Upper lobe of left lung (tissue), 6 donors: ENCODE measurements around the gene WNK2. TPM values are rescaled to one million over a fixed set of nuclear protein-coding genes. Genes with fewer than 3 reads are reported as not detected.

Source experiments
- ATAC-seq, 2 donors: fragments of 200-7000 bp; cut with Tn5 transposase; one replicate each; pipeline ENCODE4 v1.9.1; 2022; ENCODE audit warnings: mild to moderate bottlenecking in 2 of 2, moderate library complexity in 2 of 2; ENCODE audit not compliant: low FRiP score in 2 of 2
- DNase-seq, 2 donors: peaks; one replicate each; pipeline ENCODE4 v3.0.0-alpha.2; 2019 to 2020
- H3K27ac ChIP-seq, 4 donors: fragments of 200-600 bp; sonication (generic); one replicate each; pipeline ENCODE4 v1.5.1; 2016 to 2019
- H3K27me3 ChIP-seq, 4 donors: fragments of 200-600 bp; sonication (generic); one replicate each; pipeline ENCODE4 v1.5.1; 2017 to 2019
- H3K36me3 ChIP-seq, 4 donors: fragments of 200-600 bp; sonication (generic); one replicate each; pipeline ENCODE4 v1.5.1; 2016 to 2019
- H3K4me1 ChIP-seq, 4 donors: fragments of 200-600 bp; sonication (generic); one replicate each; pipeline ENCODE4 v1.5.1; 2018 to 2019
- H3K4me3 ChIP-seq, 4 donors: fragments of 200-600 bp; sonication (generic); one replicate each; pipeline ENCODE4 v1.5.1; 2017 to 2019; ENCODE audit warnings: mild to moderate bottlenecking in 2 of 4, moderate library complexity in 1 of 4
- H3K9me3 ChIP-seq, 4 donors: fragments of 200-600 bp; sonication (generic); one replicate each; pipeline ENCODE4 v1.5.1; 2018 to 2019
- CTCF ChIP-seq, 6 experiments: fragments of 450-650 bp in 4 of 6; fragments of 200-600 bp in 2 of 6; sonication (generic) in 2 of 6; IDR thresholded peaks; one replicate each; pipeline ENCODE4 v1.5.1; 2016 to 2019; ENCODE audit warnings: antibody characterized with exemption in 6 of 6
- EP300 ChIP-seq, 4 donors: sonication (generic); formaldehyde crosslinking; IDR thresholded peaks; one replicate each; pipeline ENCODE4 v1.5.1; 2017; ENCODE audit warnings: antibody characterized with exemption in 4 of 4, control low read depth in 2 of 4
- POLR2A ChIP-seq, 4 donors: fragments of 450-650 bp; IDR thresholded peaks; one replicate each; pipeline ENCODE4 v1.5.1; 2016 to 2017; ENCODE audit warnings: antibody characterized with exemption in 4 of 4, mild to moderate bottlenecking in 2 of 4
- POLR2AphosphoS5 ChIP-seq, 2 donors: sonication (generic); formaldehyde crosslinking; IDR thresholded peaks; one replicate each; pipeline ENCODE4 v1.5.1; 2017; ENCODE audit warnings: antibody characterized with exemption in 2 of 2
- WGBS, 2 donors: methylation state at CpG; one replicate each; pipeline ENCODE4 v1.1.5; 2017 to 2018; 5-methylcytosine and 5-hydroxymethylcytosine counted together
- total RNA-seq, 6 donors: library from RNA; depleted of rRNA in 4 of 6; stranded (reverse); fragments of >200 nt in 4 of 6; gene quantifications; one replicate each; pipeline versions ENCODE4 v1.1.0 to v1.2.1, GENCODE V29; 2016 to 2021
- donor health status: DM: no; HTN: no; CAD: no; lungs with moderate emphysema.
- donor health status: DM: no; HTN: yes; CAD: no; lungs with severe emphysema.

Gene WNK2
- total RNA-seq, 6 donors from 2014 or later, result 1.1 to 11.5 (median 7.3) TPM

DNA sequence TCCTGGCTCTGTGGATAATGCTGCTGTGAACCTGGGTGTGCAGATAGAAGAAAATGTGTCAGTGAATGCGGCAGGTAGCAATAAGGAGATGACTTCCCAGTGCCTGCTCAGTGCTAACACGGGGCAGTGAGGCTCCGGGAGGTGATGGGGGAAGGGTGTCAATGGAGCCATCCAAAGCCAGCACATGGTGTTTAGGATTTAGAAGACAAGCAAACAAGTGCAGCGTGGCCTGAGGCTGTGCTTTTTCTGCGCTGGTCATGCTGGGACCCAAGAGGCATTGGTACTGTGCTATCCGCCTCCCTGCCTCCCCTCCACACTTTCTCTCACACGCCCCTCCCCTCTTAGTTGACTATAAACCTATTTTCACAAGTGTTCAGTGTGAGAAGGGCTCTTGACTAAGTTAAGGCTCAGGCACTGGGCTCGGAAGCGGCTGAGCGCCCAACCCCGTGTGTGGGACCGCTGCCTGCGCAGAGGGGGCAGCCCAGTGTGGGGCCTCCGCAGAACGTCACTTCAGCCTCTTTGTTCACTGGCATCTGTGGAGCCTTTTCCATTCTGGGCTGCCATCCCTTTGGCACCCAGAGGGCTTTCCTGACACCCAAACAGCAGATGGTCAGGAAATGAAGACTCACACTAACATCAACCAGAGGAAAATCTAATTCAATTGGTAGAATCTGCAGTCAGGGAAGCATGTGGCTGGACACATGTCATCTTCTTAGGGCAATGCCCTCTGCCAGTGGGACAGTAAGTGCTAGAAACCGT lies 28.0 kb upstream of the WNK2 start:
- no peak overlapping the region for H3K27ac ChIP-seq
- TF ChIP-seq POLR2AphosphoS5 (IDR thresholded peaks at IDR 0.05), result no peak
- no peak for TF ChIP-seq CTCF (IDR thresholded peaks at IDR 0.05)
- TF ChIP-seq POLR2A (IDR thresholded peaks at IDR 0.05), result no peak
- no peak for TF ChIP-seq EP300 (IDR thresholded peaks at IDR 0.05)
- H3K36me3 ChIP-seq, result no peaks in the 10 kb centered on the region
- H3K4me1 ChIP-seq, result peaks cover 0 to 7% (median 3%) of the 10 kb centered on the region in 4 donors
- no peaks in the 10 kb centered on the region for H3K27me3 ChIP-seq
- DNase-seq, result peak in 1 of 2 donors; percentile 58
- no peaks in the 10 kb centered on the region for H3K9me3 ChIP-seq
- ATAC-seq, result no peak
- WGBS, 2 donors, result 70 to 87% methylated on average over 15 to 16 of the region's 16 CpGs
- H3K4me3 ChIP-seq, result no peak overlapping the region

- no peaks in the 10 kb centered on the region for H3K27me3 ChIP-seq
- H3K4me1 ChIP-seq, result peaks cover 0 to 7% (median 3%) of the 10 kb centered on the region in 4 donors
- H3K36me3 ChIP-seq, result no peaks in the 10 kb centered on the region
- H3K4me3 ChIP-seq, result no peak overlapping the region
- TF ChIP-seq CTCF (IDR thresholded peaks at IDR 0.05) (no peak), EP300 (IDR thresholded peaks at IDR 0.05) (no peak), POLR2A (IDR thresholded peaks at IDR 0.05) (no peak), POLR2AphosphoS5 (IDR thresholded peaks at IDR 0.05) (no peak)
- H3K9me3 ChIP-seq, result no peaks in the 10 kb centered on the region
- H3K27ac ChIP-seq, result no peak overlapping the region
- WGBS, 2 donors, result 66 to 81% methylated on average over 4 to 11 of the region's 11 CpGs
- ATAC-seq (no peak), DNase-seq (no peak)
These were observed 27.4 kb upstream of the WNK2 start for GRCh38 chr9:93156475-93157008.

GRCh38 chr9:93159601-93160471 lies 24.1 kb upstream of the WNK2 start:
- peak; percentile 91 to 97 for DNase-seq
- TF ChIP-seq CTCF (IDR thresholded peaks at IDR 0.05) (peak; percentile 96 to 98 (median 96)), POLR2AphosphoS5 (IDR thresholded peaks at IDR 0.05) (no peak)
- H3K27me3 ChIP-seq, result no peaks in the 10 kb centered on the region
- WGBS, 2 donors, result 19 to 21% methylated on average over 19 of the region's 19 CpGs
- peak; percentile 93 to 96 for ATAC-seq
- no peaks in the 10 kb centered on the region for H3K36me3 ChIP-seq
- no peak overlapping the region for H3K4me3 ChIP-seq
- H3K27ac ChIP-seq, result no peak overlapping the region
- peaks cover 0 to 7% (median 3%) of the 10 kb centered on the region in 4 donors for H3K4me1 ChIP-seq
- H3K9me3 ChIP-seq, result no peaks in the 10 kb centered on the region

- no peaks in the 10 kb centered on the region for H3K9me3 ChIP-seq
- no peak overlapping the region for H3K27ac ChIP-seq
- H3K4me1 ChIP-seq, result peaks cover 0 to 7% (median 3%) of the 10 kb centered on the region in 4 donors
- no peaks in the 10 kb centered on the region for H3K36me3 ChIP-seq
- no peak overlapping the region for H3K4me3 ChIP-seq
- no peaks in the 10 kb centered on the region for H3K27me3 ChIP-seq
- WGBS, 2 donors, result 75 to 79% methylated on average over 11 of the region's 11 CpGs
- ATAC-seq (no peak), DNase-seq (no peak)
- no peak for TF ChIP-seq POLR2A (IDR thresholded peaks at IDR 0.05)
- no peak for TF ChIP-seq POLR2AphosphoS5 (IDR thresholded peaks at IDR 0.05)
- TF ChIP-seq EP300 (IDR thresholded peaks at IDR 0.05), result no peak
- TF ChIP-seq CTCF (IDR thresholded peaks at IDR 0.05), result no peak
These were observed 22.0 kb upstream of the WNK2 start for GRCh38 chr9:93161786-93162562.
